ENCODE data around the gene UGT1A1.
A peak's percentile ranks its signal among the peaks of the same experiment; 100 is the strongest.
"Not testable (repeated sequence)": the region's sequence is repeated elsewhere in the genome, so short reads cannot be mapped to it uniquely, and the experiment has no call there.

UGT1A1 gene

GRCh38 chr2:233760043-233760442 is at the start of gene UGT1A1:
Gene UGT1A1, plus strand, starts transcription at chr2:233760270. Its CDS starts 18 bp downstream, at chr2:233760288.
- DNase-seq (ENCODE audit: low spot score): no peak

- DNase-seq (ENCODE audit: low spot score): peak; percentile 54
Measured at GRCh38 chr2:233711312-233712008, 48.6 kb upstream of the UGT1A1 start.

GRCh38 chr2:233712611-233713261 is 47.3 kb upstream of the UGT1A1 start, which contains the start of gene UGT1A5:
Gene UGT1A5, plus strand, starts transcription at chr2:233712907. Its CDS starts 85 bp downstream, at chr2:233712992.
- no peak for DNase-seq (ENCODE audit: low spot score)

GRCh38 chr2:233713262-233713615 is 46.8 kb upstream of the UGT1A1 start:
- no peak for DNase-seq (ENCODE audit: low spot score)

GRCh38 chr2:233714121-233714520 is 45.9 kb upstream of the UGT1A1 start:
- no peak for DNase-seq (ENCODE audit: low spot score)

DNA sequence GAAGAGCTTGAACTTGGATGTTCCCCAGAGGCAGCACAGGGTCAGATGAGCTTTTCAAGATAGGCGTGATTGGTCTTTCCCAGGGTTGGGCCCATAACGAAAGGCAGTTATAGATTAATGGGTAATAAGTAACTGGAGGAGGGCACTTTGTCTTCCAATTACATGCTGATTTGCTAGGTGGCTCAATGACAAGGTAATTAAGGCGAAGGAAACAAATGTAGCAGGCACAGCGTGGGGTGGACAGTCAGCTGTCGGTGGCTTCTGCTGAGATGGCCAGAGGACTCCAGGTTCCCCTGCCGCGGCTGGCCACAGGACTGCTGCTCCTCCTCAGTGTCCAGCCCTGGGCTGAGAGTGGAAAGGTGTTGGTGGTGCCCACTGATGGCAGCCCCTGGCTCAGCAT is 41.5 kb upstream of the UGT1A1 start, which contains the start of gene UGT1A4:
Gene UGT1A4 (plus strand): TSS at position 185 of the 400 bp plus-strand sequence. CDS start 85 bp downstream, at position 270.
- DNase-seq (ENCODE audit: low spot score): no peak

GRCh38 chr2:233728723-233729301 is 31.3 kb upstream of the UGT1A1 start, which contains the start of gene UGT1A3:
Gene UGT1A3, plus strand, starts transcription at chr2:233729042. Its CDS starts 85 bp downstream, at chr2:233729127.
- DNase-seq (ENCODE audit: low spot score): no peak

GRCh38 chr2:233736868-233737653 is 23.0 kb upstream of the UGT1A1 start:
- DNase-seq (ENCODE audit: low spot score): not testable (repeated sequence)

DNA sequence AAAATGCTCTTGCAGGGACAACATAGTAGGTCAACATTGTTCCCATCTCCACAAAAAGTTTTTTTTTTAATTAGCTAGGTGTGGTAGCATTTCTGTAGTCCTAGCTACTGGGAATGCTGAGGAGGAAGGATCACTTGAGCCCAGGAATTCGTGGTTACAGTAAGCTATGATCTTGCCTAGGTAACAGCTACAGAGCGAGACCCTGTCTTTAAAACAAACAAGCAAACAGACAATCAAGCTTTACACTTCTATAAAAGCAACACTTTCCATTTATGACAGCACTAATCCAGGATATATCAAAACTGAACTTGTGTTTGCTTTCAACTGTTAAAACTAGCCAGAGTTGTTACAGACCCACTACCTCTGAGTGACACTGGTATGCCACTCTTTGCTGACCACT is 19.2 kb upstream of the UGT1A1 start:
- DNase-seq (ENCODE audit: low spot score): no peak

- no peak for DNase-seq (ENCODE audit: low spot score)
Measured at GRCh38 chr2:233743464-233744259, 16.4 kb upstream of the UGT1A1 start.

- no peak for DNase-seq (ENCODE audit: low spot score)
Measured at GRCh38 chr2:233745073-233745755, 14.9 kb upstream of the UGT1A1 start.

GRCh38 chr2:233745838-233746237 is 14.2 kb upstream of the UGT1A1 start:
- DNase-seq (ENCODE audit: low spot score): not testable (repeated sequence)

GRCh38 chr2:233746475-233747282 is 13.4 kb upstream of the UGT1A1 start:
- no peak for DNase-seq (ENCODE audit: low spot score)

DNA sequence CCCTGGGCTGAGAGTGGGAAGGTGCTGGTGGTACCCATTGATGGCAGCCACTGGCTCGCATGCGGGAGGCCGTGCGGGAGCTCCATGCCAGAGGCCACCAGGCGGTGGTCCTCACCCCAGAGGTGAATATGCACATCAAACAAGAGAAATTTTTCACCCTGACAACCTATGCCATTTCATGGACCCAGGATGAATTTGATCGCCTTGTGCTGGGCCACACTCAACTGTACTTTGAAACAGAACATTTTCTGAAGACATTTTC is 12.9 kb upstream of the UGT1A1 start:
- no peak for DNase-seq (ENCODE audit: low spot score)

- not testable (repeated sequence) for DNase-seq (ENCODE audit: low spot score)
Measured at GRCh38 chr2:233750689-233751088, 9.4 kb upstream of the UGT1A1 start.

DNA sequence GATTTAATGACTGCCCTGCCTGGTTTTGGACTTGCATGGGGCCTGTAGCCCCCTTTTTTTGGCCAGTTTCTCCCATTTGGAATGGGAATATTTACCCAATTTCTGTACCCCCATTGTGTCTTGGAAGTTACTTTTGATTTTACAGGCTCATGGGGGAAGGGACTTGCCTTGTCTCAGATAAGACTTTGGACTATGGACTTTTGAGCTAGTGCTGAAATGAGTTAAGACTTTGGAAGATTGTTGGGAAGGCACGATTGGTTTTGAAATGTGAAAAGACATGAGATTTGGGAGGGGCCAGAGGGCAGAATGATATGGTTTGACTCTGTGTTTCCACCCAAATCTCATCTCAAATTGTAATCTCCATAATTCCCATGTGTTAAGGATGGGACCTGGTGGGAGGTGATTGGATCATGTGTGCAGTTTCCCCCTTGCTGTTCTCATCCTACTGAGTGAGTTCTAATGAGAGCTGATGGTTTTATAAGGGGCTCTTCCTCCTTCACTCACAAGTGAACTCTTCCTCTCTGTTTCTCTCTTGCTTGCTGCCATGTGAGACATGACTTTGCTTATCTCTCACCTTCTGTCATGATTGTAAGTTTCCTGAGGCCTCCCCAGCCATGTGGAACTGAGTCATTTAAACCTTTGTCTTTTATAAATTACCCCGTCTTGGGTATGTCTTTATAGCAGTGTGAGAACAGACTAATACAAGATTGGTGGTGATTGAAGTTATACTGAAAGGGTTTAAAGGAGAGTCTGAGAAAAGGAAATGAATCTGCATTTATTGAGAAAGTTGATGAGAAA is 8.7 kb upstream of the UGT1A1 start:
- not testable (repeated sequence) for DNase-seq (ENCODE audit: low spot score)

DNA sequence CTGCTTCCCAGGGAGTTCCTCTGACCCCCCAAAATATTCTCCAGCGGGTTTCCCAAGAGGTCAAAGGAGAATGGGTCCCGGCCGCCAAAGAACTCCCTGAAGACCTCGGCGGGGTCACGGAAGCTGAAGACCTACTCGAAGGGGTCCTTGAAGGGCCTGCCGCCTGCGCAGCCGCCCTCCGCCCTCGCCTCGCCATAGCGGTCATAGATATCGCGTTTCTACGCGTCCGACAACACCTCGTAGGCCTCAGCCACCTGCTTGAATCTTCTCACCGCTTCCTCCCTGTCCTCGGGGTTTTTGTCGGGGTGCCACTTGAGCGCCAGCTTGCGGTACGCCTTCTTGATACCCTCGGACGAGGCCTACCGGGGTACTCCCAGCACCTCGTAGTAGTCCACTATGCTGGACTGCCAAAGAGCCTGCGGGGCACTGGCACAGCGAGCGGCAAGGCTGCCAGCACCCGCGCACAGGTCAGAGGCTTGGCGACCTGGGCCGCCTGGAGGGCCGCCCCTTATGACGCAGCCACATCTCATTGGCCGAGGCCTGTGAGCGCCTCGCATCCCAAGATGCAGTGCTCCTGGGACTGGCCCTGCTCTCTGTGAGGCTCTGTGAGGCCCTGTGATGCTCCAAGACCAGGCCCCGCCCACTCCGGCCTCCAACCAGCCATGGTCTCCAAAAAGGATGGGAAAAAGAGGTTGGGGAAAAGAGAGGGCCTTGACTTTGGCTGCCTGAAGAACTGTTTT is 5.0 kb upstream of the UGT1A1 start:
- DNase-seq (ENCODE audit: low spot score): no peak

- no peak for DNase-seq (ENCODE audit: low spot score)
Measured at GRCh38 chr2:233756429-233757081, 3.5 kb upstream of the UGT1A1 start.

All from CD4-positive, alpha-beta T cell treated with Interleukin-15 for 4 hours (primary cell).